Peyer's patch (tissue), 4 donors: ENCODE results near the gene FUT2.

Source experiments
- CTCF ChIP-seq, 6 experiments: fragments of 450-650 bp in 4 of 6; fragments of 200-600 bp in 2 of 6; sonication (generic) in 1 of 6; IDR thresholded peaks; one replicate each; pipeline ENCODE4 v1.5.1; 2017 to 2019; ENCODE audit warnings: antibody characterized with exemption in 6 of 6, mild to moderate bottlenecking in 3 of 6, moderate library complexity in 1 of 6
- POLR2A ChIP-seq, 2 donors: fragments of 450-650 bp; IDR thresholded peaks; one replicate each; pipeline ENCODE4 v1.5.1; 2017; ENCODE audit warnings: antibody characterized with exemption in 2 of 2, mild to moderate bottlenecking in 2 of 2, moderate library complexity in 2 of 2

DNA sequence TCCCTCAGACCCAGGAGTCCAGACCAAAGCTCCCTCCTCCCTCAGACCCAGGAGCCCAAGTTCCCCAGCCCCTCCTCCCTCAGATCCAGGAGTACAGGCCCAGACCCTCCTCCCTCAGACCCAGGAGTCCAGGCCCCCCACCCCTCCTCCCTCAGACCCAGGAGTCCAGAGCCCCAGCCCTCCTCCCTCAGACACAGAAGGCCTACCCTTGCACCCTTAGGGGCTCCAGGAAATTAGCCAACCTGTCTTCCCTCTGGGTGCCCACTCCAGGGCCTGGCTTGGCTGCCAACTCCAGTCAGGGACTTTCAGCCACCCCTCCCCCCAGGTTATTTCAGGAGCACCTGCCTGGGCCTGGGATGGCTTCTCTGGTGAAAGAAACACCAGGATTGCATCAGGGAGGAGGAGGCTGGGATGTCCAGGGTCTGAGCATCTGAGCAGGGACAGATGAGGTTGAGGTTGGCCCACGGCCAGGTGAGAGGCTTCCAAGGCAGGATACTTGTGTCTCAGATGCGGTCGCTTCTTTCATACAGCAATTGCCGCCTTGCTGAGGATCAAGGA lies 59.4 kb downstream of the FUT2 start, which contains the start of gene FGF21:
- no peak for TF ChIP-seq CTCF (IDR thresholded peaks at IDR 0.05)
- no peak for TF ChIP-seq POLR2A (IDR thresholded peaks at IDR 0.05)
